NCI-H1694 treated with DMSO at 0.1 percent for 48 hours (cell line): ENCODE measurements around the gene MUC6.

ENCODE experiments used
- DNase-seq: peaks from one replicate; lab custom pipeline; 2025; lab: John Stamatoyannopoulos, UW

Gene MUC6

GRCh38 chr11:1073261-1073724 lies 36.8 kb upstream of the MUC6 start:
- DNase-seq = no peak

- DNase-seq = no peak
Measured at GRCh38 chr11:1072821-1073231, 36.3 kb upstream of the MUC6 start.

- no peak for DNase-seq
Measured at GRCh38 chr11:1072116-1072820, 35.8 kb upstream of the MUC6 start.

GRCh38 chr11:1071571-1072115 lies 35.1 kb upstream of the MUC6 start:
- no peak for DNase-seq

- DNase-seq = no peak
Measured at GRCh38 chr11:1070594-1071462, 34.3 kb upstream of the MUC6 start.

GRCh38 chr11:1069740-1070139 lies 33.2 kb upstream of the MUC6 start:
- no peak for DNase-seq

GRCh38 chr11:1067812-1068496 lies 31.4 kb upstream of the MUC6 start:
- no peak for DNase-seq

GRCh38 chr11:1064167-1064566 lies 27.6 kb upstream of the MUC6 start:
- DNase-seq = no peak

GRCh38 chr11:1062075-1062820 lies 25.7 kb upstream of the MUC6 start:
- no peak for DNase-seq

- DNase-seq = no peak
Measured at GRCh38 chr11:1060852-1061616, 24.5 kb upstream of the MUC6 start.

- no peak for DNase-seq
Measured at GRCh38 chr11:1060410-1060809, 23.9 kb upstream of the MUC6 start.

- DNase-seq = no peak
Measured at GRCh38 chr11:1059759-1060158, 23.2 kb upstream of the MUC6 start.

GRCh38 chr11:1057806-1058205 lies 21.3 kb upstream of the MUC6 start:
- DNase-seq = no peak

- no peak for DNase-seq
Measured at GRCh38 chr11:1055990-1056771, 19.7 kb upstream of the MUC6 start.

GRCh38 chr11:1055109-1055703 lies 18.7 kb upstream of the MUC6 start:
- DNase-seq = no peak

- DNase-seq = no peak
Measured at GRCh38 chr11:1054143-1055108, 17.9 kb upstream of the MUC6 start.

- DNase-seq = no peak
Measured at GRCh38 chr11:1053121-1053901, 16.8 kb upstream of the MUC6 start.
